CD8-positive, alpha-beta memory T cell (primary cell): ENCODE data around the gene IL1RAPL1. TPM values are rescaled to one million over a fixed set of nuclear protein-coding genes. Genes with fewer than 3 reads are reported as not detected.

Source experiments
- CTCF ChIA-PET: fragments of 350-600 bp; sonication (Branson Sonifier 250); formaldehyde crosslinking; loops from one replicate; lab custom pipeline; 2021; ENCODE audit warnings: antibody characterized with exemption; lab: Charles Lee
- POLR2A ChIA-PET: fragments of 350-600 bp; sonication (Branson Sonifier 250); formaldehyde crosslinking; loops from one replicate; lab custom pipeline; 2021; ENCODE audit warnings: antibody characterized with exemption; lab: Charles Lee
- DNase-seq, 5 donors: peaks; one replicate each; pipeline versions ENCODE4 v3.0.0 to v3.0.0-alpha.2; 2020 to 2022; ENCODE audit warnings: mixed read lengths in 1 of 5
- H3K27ac ChIP-seq: one replicate; pipeline ENCODE4 v1.7.0; 2013; ENCODE audit warnings: low read depth, mild to moderate bottlenecking, low read length, moderate library complexity
- H3K27me3 ChIP-seq: 2 replicates; pipeline ENCODE4 v1.7.0; 2013; ENCODE audit warnings: low read length, mild to moderate bottlenecking; ENCODE audit not compliant: insufficient read depth, poor library complexity, severe bottlenecking
- H3K36me3 ChIP-seq: 2 replicates; pipeline ENCODE4 v1.7.0; 2013; ENCODE audit warnings: mild to moderate bottlenecking, low read length, moderate library complexity; ENCODE audit not compliant: insufficient read depth
- H3K4me1 ChIP-seq: 2 replicates; pipeline ENCODE4 v1.7.0; 2013; ENCODE audit warnings: mild to moderate bottlenecking, low read length, moderate library complexity; ENCODE audit not compliant: insufficient read depth
- H3K4me3 ChIP-seq: 2 replicates; pipeline ENCODE4 v1.7.0; 2013; ENCODE audit warnings: mild to moderate bottlenecking, low read length
- H3K9me3 ChIP-seq: 2 replicates; pipeline ENCODE4 v1.7.0; 2013; ENCODE audit warnings: mild to moderate bottlenecking, low read length
- H3K27ac Mint-ChIP-seq, 8 donors: one replicate each; pipeline ENCODE4 v1.8.0; 2020 to 2021; ENCODE audit warnings: mixed read lengths in 8 of 8, mild to moderate bottlenecking in 6 of 8, inconsistent platforms in 3 of 8, moderate library complexity in 3 of 8
- H3K27me3 Mint-ChIP-seq, 2 donors: one replicate each; pipeline ENCODE4 v1.8.0; 2020 to 2021; ENCODE audit warnings: mixed read lengths in 2 of 2, mild to moderate bottlenecking in 1 of 2, moderate library complexity in 1 of 2
- H3K36me3 Mint-ChIP-seq, 3 donors: one replicate each; pipeline ENCODE4 v1.8.0; 2020 to 2021; ENCODE audit warnings: mixed read lengths in 3 of 3, inconsistent platforms in 1 of 3, mild to moderate bottlenecking in 1 of 3
- H3K4me1 Mint-ChIP-seq, 3 donors: one replicate each; pipeline ENCODE4 v1.8.0; 2020 to 2021; ENCODE audit warnings: mixed read lengths in 3 of 3, inconsistent platforms in 1 of 3, mild to moderate bottlenecking in 1 of 3
- H3K4me3 Mint-ChIP-seq, 7 donors: one replicate each; pipeline ENCODE4 v1.8.0; 2020 to 2021; ENCODE audit warnings: mixed read lengths in 7 of 7, mild to moderate bottlenecking in 6 of 7, moderate library complexity in 4 of 7, inconsistent platforms in 2 of 7
- H3K9me3 Mint-ChIP-seq, 5 donors: one replicate each; pipeline ENCODE4 v1.8.0; 2020 to 2022; ENCODE audit warnings: mixed read lengths in 5 of 5, mild to moderate bottlenecking in 3 of 5, moderate library complexity in 2 of 5, inconsistent platforms in 1 of 5
- polyA plus RNA-seq: library from polyadenylated mRNA; unstranded; fragments of 300-500 nt; fragmentation: Illumina TruSeq; gene quantifications from one replicate; pipeline ENCODE4 v1.2.3, GENCODE V29; 2021
- total RNA-seq, 2 experiments: library from RNA; stranded (reverse); gene quantifications; one replicate each; pipeline ENCODE4 v1.2.3, GENCODE V29; 2021

Gene IL1RAPL1
- total and polyA plus RNA-seq, 3 experiments from 2014 or later = not detected

DNA sequence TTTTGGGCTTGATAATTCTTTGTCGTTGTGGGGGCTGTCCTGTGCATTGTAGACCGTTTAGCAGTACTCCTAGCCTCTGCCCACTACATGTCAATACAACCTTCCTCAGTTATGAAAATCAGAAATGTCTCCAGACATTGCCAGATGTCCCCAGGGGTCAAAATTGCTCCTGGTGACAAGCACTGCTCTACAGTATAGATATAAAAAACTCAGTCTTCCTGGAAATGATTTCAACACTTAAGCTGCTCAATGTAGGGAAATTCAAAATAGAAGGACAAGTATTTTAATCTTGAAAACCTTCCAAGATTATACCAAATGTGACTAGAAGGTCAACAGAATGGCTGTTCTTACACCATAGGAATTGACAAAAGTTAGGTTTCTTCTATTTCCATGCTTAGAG lies 1339.4 kb downstream of the IL1RAPL1 start:
- Mint-ChIP-seq H3K9me3 (peaks cover 0 to 9% (median 0%) of the 10 kb centered on the region in 5 donors), H3K27me3 (no peaks in the 10 kb centered on the region), H3K4me1 (no peaks in the 10 kb centered on the region), H3K27ac (no peak overlapping the region), H3K4me3 (no peak overlapping the region), H3K36me3 (no peaks in the 10 kb centered on the region)
- Histone ChIP-seq H3K27ac (no peak overlapping the region), H3K4me1 (no peaks in the 10 kb centered on the region), H3K36me3 (no peaks in the 10 kb centered on the region), H3K27me3 (no peaks in the 10 kb centered on the region), H3K4me3 (no peak overlapping the region), H3K9me3 (no peaks in the 10 kb centered on the region)
- DNase-seq = no peak
- POLR2A ChIA-PET = no interaction called here
- CTCF ChIA-PET = no interaction called here

- CTCF ChIA-PET = no interaction called here
- no peak for DNase-seq
- no peaks in the 10 kb centered on the region for H3K27me3 Mint-ChIP-seq
- no peak overlapping the region for H3K27ac Mint-ChIP-seq
- Histone ChIP-seq H3K9me3 (no peaks in the 10 kb centered on the region), H3K36me3 (no peaks in the 10 kb centered on the region), H3K27me3 (no peaks in the 10 kb centered on the region), H3K4me3 (no peak overlapping the region), H3K27ac (no peak overlapping the region), H3K4me1 (no peaks in the 10 kb centered on the region)
- no peaks in the 10 kb centered on the region for H3K36me3 Mint-ChIP-seq
- H3K4me3 Mint-ChIP-seq = no peak overlapping the region
- POLR2A ChIA-PET = no interaction called here
- H3K4me1 Mint-ChIP-seq = no peaks in the 10 kb centered on the region
- H3K9me3 Mint-ChIP-seq = no peaks in the 10 kb centered on the region
Measured at GRCh38 chrX:29935455-29935854, 1348.2 kb downstream of the IL1RAPL1 start.

DNA sequence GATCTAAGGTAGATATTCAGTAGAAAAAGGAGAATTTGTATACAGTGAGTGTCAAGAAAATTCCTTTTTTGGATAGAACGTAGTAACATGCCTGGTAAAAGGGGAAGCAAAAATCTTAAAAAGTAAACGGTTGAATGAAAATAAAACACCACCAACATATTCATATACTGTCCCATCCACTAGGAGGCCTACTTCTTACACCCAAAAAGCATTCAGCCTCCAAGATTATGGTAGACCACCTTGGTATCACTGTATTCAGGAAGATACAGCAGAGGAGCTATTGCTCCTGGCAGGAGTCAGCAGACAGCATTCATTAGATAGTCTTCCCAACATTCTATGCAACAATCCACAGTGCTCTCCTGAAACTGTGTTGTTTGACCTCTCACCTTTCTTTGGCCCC lies 1353.5 kb downstream of the IL1RAPL1 start:
- CTCF ChIA-PET = no interaction called here
- H3K9me3 ChIP-seq = no peaks in the 10 kb centered on the region
- Mint-ChIP-seq H3K36me3 (no peaks in the 10 kb centered on the region), H3K4me3 (no peak overlapping the region), H3K27me3 (no peaks in the 10 kb centered on the region), H3K27ac (no peak overlapping the region), H3K9me3 (peaks cover 0 to 2% (median 0%) of the 10 kb centered on the region in 5 donors), H3K4me1 (no peaks in the 10 kb centered on the region)
- H3K27me3 ChIP-seq = no peaks in the 10 kb centered on the region
- no peak for DNase-seq
- no peaks in the 10 kb centered on the region for H3K4me1 ChIP-seq
- POLR2A ChIA-PET = no interaction called here
- H3K27ac ChIP-seq = no peak overlapping the region
- H3K4me3 ChIP-seq = no peak overlapping the region
- no peaks in the 10 kb centered on the region for H3K36me3 ChIP-seq

DNA sequence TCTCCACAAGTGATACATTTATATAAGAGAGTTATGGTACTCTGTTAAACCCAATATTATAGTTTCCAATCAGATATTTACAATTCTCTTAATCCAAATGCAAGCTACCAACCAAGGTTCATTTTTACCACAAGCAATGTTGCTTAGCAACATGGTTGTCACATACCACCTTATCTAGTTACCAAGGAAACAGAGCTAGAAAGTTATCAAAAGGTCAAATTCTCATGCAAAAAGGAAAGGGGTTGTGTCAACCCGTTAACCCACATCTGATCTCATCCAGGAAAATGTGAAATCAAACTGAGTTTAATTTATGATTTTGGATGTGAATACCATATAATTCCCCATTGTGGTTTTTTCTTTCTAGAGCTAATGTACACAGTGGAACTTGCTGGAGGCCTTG lies 1354.0 kb downstream of the IL1RAPL1 start:
- Histone ChIP-seq H3K36me3 (no peaks in the 10 kb centered on the region), H3K27ac (no peak overlapping the region), H3K27me3 (no peaks in the 10 kb centered on the region), H3K4me3 (no peak overlapping the region), H3K9me3 (no peaks in the 10 kb centered on the region), H3K4me1 (no peaks in the 10 kb centered on the region)
- H3K4me1 Mint-ChIP-seq = no peaks in the 10 kb centered on the region
- H3K9me3 Mint-ChIP-seq = peaks cover 0 to 2% (median 0%) of the 10 kb centered on the region in 5 donors
- POLR2A ChIA-PET = no interaction called here
- no peaks in the 10 kb centered on the region for H3K27me3 Mint-ChIP-seq
- CTCF ChIA-PET = no interaction called here
- H3K4me3 Mint-ChIP-seq = no peak overlapping the region
- DNase-seq = no peak
- H3K27ac Mint-ChIP-seq = no peak overlapping the region
- H3K36me3 Mint-ChIP-seq = no peaks in the 10 kb centered on the region

- no peak overlapping the region for H3K27ac Mint-ChIP-seq
- no peaks in the 10 kb centered on the region for H3K9me3 ChIP-seq
Measured at GRCh38 chrX:29947225-29947624, 1360.0 kb downstream of the IL1RAPL1 start.

DNA sequence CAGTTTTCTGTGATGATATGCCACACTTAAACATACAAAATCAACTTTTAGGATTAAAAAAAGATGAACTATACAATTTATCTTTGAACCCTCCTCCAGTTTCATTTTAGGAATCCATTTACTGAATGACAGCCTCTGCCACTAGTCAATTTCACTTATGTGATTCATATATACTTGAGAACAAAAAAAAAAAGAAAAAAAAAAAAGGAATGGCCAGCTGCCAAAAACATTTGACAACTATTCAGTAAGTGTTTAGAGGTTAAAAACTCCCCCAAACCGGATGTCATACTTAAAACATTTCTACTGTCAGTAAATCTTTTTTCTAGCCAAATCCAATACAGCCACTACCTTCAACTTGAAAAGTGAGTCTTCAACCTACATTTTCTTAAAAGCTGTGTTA lies 1361.4 kb downstream of the IL1RAPL1 start:
- no peak overlapping the region for H3K4me3 Mint-ChIP-seq
- ChIA-PET POLR2A (no interaction called here), CTCF (no interaction called here)
- no peaks in the 10 kb centered on the region for H3K27me3 Mint-ChIP-seq
- H3K9me3 Mint-ChIP-seq = peaks cover 0 to 5% (median 0%) of the 10 kb centered on the region in 5 donors
- no peak overlapping the region for H3K4me3 ChIP-seq
- H3K4me1 ChIP-seq = no peaks in the 10 kb centered on the region
- H3K4me1 Mint-ChIP-seq = no peaks in the 10 kb centered on the region
- H3K27ac Mint-ChIP-seq = no peak overlapping the region
- H3K36me3 ChIP-seq = no peaks in the 10 kb centered on the region
- H3K36me3 Mint-ChIP-seq = no peaks in the 10 kb centered on the region
- H3K27ac ChIP-seq = no peak overlapping the region
- no peak for DNase-seq
- H3K9me3 ChIP-seq = no peaks in the 10 kb centered on the region
- H3K27me3 ChIP-seq = no peaks in the 10 kb centered on the region

More at GRCh38 chrX:29947225-29947624, 1360.0 kb downstream of the IL1RAPL1 start:
- Mint-ChIP-seq H3K27me3 (no peaks in the 10 kb centered on the region), H3K36me3 (no peaks in the 10 kb centered on the region), H3K9me3 (peaks cover 0 to 5% (median 0%) of the 10 kb centered on the region in 5 donors), H3K4me3 (no peak overlapping the region), H3K4me1 (no peaks in the 10 kb centered on the region)
- ChIA-PET CTCF (no interaction called here), POLR2A (no interaction called here)
- Histone ChIP-seq H3K36me3 (no peaks in the 10 kb centered on the region), H3K4me1 (no peaks in the 10 kb centered on the region), H3K4me3 (no peak overlapping the region), H3K27ac (no peak overlapping the region), H3K27me3 (no peaks in the 10 kb centered on the region)
- no peak for DNase-seq

GRCh38 chrX:29952016-29952415 lies 1364.8 kb downstream of the IL1RAPL1 start:
- H3K27ac Mint-ChIP-seq = no peak overlapping the region
- DNase-seq = no peak
- Histone ChIP-seq H3K4me3 (no peak overlapping the region), H3K27ac (no peak overlapping the region), H3K9me3 (no peaks in the 10 kb centered on the region), H3K36me3 (no peaks in the 10 kb centered on the region), H3K27me3 (no peaks in the 10 kb centered on the region), H3K4me1 (no peaks in the 10 kb centered on the region)
- no peaks in the 10 kb centered on the region for H3K36me3 Mint-ChIP-seq
- CTCF ChIA-PET = no interaction called here
- H3K4me3 Mint-ChIP-seq = no peak overlapping the region
- peaks cover 0 to 5% (median 3%) of the 10 kb centered on the region in 5 donors for H3K9me3 Mint-ChIP-seq
- POLR2A ChIA-PET = no interaction called here
- H3K4me1 Mint-ChIP-seq = no peaks in the 10 kb centered on the region
- H3K27me3 Mint-ChIP-seq = no peaks in the 10 kb centered on the region

DNA sequence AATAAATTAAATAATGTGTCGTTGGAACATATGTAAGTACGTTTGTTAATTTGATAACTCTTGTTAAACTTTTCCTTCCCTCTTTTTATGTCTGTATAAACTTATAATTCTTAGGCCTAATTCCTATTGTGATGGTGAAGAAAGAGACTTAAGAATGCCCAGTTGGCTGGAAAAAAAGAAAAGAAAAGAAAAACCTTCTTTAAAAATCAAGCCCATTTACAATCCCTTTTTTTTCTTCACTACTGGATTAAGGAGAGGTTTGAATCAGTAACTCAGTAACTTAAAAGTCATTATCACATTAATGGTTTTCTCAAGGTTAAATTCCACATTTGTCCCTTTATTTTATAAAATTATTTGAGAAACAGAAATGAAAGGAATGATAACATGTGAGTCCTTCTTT lies 1374.8 kb downstream of the IL1RAPL1 start:
- ChIA-PET POLR2A (no interaction called here), CTCF (no interaction called here)
- DNase-seq = no peak
- Histone ChIP-seq H3K36me3 (no peaks in the 10 kb centered on the region), H3K4me3 (no peak overlapping the region), H3K4me1 (no peaks in the 10 kb centered on the region), H3K27me3 (no peaks in the 10 kb centered on the region), H3K9me3 (no peaks in the 10 kb centered on the region), H3K27ac (no peak overlapping the region)
- Mint-ChIP-seq H3K4me1 (no peaks in the 10 kb centered on the region), H3K36me3 (no peaks in the 10 kb centered on the region), H3K9me3 (peaks cover 0 to 5% (median 0%) of the 10 kb centered on the region in 5 donors), H3K27ac (no peak overlapping the region), H3K27me3 (peaks cover 0 to 1% of the 10 kb centered on the region in 2 donors), H3K4me3 (no peak overlapping the region)

DNA sequence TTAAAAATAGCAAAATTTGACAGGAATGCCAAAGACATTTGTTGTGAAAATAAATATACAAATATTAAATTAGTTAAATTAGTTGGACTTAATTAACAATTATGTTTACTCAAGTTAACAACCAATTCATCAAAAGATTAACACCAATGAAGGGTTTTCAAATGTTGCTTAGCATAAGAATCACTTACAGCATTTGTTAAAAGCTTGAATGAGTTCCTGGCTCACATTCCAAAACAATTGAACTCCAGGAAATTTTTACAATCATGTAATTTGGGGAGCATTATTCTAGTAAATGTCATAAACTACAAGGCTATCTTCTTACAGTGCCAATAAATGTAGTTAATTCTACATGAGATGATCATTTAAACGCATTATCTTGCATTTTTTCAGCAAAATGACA lies 1378.4 kb downstream of the IL1RAPL1 start:
- Histone ChIP-seq H3K4me1 (no peaks in the 10 kb centered on the region), H3K4me3 (no peak overlapping the region), H3K27me3 (no peaks in the 10 kb centered on the region), H3K9me3 (no peaks in the 10 kb centered on the region), H3K27ac (no peak overlapping the region), H3K36me3 (no peaks in the 10 kb centered on the region)
- POLR2A ChIA-PET = no interaction called here
- no peak overlapping the region for H3K4me3 Mint-ChIP-seq
- CTCF ChIA-PET = no interaction called here
- peaks cover 0 to 1% of the 10 kb centered on the region in 2 donors for H3K27me3 Mint-ChIP-seq
- DNase-seq = no peak
- H3K27ac Mint-ChIP-seq = no peak overlapping the region
- H3K9me3 Mint-ChIP-seq = peaks cover 0 to 2% (median 0%) of the 10 kb centered on the region in 5 donors
- no peaks in the 10 kb centered on the region for H3K36me3 Mint-ChIP-seq
- no peaks in the 10 kb centered on the region for H3K4me1 Mint-ChIP-seq
